HG02885 (cell line): Measurements from ENCODE around the gene SUCLG2.
"Not testable (repeated sequence)": the region's sequence is repeated elsewhere in the genome, so short reads cannot be mapped to it uniquely, and the experiment has no call there.

Source experiments
- ATAC-seq: cut with Tn5 transposase; IDR thresholded peaks from one replicate; pipeline ENCODE4 v1.9.1; 2021; ENCODE audit warnings: mild to moderate bottlenecking; ENCODE audit not compliant: unreplicated experiment, poor library complexity

The SUCLG2 gene

DNA sequence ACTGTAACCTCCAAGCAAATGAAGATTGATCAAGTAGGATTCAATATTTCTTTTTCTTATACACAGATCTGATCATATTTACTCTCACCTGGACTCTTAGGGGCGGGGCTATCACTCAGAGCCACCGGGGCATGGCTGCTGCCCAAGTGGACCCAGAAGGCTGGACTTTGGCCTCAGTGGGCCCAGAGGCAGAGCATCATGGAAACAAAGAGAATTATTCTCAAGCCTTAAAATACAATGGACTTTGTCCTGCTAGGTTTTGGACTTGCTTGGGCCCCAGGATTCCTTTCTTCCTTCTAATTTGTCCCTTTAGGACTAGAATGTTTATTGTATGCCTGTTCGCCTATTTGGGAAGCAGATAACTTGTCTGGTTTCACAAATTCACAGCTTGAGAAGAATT is 85.1 kb downstream of the SUCLG2 start:
- ATAC-seq: no peak

DNA sequence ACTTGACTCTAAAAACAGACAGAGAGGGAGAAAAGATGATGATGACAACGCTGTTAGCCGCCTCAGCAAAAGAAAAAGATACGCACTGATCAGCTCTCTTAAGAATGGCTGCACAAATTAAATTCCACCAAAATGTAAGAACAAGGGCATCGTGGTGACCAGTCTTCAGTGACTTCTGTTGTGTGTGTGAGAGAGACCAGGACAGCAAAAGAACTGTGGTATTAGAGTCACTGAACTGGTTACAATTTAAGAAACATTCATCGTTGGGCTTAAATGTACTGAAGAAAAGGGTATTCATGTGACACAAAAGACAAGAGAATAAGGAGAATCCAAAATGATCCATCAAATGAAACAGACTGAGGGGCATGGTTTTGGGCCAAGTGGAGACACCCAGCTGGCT is 86.5 kb downstream of the SUCLG2 start:
- ATAC-seq: no peak

DNA sequence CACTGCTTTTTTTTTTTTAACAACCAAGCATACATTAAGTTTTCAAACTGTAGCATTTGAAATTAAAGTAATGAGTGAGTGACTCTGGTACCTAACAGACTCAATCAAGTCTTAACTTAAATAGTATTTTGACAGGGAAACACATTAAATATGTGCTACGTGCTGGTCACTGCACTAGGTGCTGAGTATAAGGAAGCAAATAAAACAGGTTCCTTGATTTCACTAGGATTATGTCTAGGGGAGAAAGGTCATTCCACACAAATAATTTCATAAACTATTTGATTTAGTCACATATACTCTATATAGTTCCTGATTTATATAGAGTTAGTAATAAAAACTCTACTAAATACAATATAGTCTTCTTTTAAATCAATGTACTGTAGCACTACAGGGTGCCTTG is 89.4 kb downstream of the SUCLG2 start:
- no peak for ATAC-seq

DNA sequence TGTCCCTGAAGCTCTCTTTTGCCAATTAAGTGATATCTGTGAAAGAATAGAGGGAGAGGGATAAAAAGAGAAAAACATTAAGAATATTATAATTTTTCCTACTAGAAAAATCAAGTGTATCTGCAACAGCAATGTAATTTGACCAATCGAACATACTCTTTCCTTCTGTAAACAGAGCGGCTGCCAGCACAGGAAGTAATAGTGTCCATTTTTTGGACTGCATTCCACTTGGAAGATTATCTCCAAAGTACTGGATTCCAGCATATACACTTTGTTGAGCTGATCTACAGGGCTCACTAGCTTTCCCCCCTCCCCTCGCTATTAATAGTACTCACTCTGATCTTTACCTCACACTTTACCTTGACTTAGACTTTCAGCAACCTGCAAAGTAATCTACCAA is 90.4 kb downstream of the SUCLG2 start:
- no peak for ATAC-seq

DNA sequence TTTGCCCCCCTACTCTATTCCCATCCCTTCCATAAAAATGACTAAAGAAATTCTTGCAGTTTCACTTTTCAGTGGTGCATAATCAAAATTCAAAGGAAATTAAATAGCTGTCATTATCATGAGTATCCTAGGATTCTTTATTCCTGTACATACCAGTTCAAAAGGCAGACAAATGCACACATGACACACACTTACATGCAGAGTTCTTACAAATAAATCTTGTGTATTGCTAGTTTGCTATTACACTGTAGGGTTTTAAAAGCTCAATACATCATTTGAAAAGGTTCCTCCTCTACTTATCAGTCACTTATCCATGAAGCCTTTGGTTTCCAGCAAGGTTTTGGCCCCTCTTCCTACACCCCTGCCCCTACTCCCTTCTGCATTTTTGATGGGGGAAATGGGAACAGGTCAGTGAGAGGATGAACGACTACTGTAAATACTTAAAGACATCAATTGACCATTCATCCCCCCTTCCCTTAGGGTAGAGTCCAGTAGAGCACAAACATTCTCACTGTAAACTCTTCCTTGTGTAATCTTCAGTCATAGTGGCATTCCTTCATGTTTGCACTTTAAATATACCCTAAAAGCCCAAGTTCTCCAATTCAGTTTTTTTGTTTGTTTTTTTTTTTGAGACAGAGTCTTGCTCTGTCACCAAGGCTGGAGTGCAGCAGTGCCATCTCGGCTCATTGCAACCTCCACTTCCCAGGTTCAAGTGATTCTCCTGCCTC is 92.6 kb downstream of the SUCLG2 start:
- no peak for ATAC-seq

DNA sequence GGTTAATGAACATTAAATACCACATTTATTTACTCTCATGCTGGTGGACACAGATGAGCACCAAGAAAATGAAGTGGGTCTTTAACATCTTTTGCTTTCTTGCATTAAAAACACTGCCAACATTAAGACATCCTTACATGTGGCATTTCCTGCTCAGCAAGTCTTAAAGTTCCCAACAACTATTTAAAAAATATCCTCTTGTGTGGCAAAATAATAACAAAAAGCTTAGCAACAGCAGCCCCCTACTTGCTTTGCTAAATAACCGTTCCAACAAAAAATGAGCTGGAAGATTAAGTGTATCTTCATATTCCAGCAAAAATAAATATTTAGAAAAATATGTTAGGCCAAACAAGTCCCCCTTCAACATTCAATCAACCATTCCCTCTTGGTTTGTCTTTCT is 93.1 kb downstream of the SUCLG2 start:
- ATAC-seq: no peak

DNA sequence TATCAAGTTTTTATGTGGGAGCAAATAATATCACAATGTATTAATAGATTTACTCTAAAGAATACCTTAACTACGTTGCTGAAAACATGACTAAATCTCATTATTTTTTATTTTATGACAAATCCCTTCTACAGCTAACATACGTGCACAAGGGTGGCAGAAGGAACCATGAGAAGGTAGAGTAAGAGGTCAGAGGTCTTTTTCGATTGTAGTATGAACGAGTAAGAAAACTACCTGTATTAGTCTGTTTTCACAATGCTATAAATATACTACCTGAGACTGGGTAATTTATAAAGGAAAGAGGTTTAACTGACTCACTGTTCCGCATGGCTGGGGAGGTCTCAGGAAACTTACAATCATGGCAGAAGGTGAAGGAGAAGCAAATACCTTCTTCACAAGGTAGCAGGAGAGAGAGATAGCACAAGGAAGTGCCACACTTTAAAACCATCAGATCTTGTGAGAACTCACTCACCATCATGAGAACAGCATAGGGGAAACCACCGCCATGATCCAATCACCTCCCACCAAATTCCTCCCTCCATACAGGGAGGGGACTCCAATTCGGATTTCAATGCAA is 95.3 kb downstream of the SUCLG2 start:
- ATAC-seq: no peak

DNA sequence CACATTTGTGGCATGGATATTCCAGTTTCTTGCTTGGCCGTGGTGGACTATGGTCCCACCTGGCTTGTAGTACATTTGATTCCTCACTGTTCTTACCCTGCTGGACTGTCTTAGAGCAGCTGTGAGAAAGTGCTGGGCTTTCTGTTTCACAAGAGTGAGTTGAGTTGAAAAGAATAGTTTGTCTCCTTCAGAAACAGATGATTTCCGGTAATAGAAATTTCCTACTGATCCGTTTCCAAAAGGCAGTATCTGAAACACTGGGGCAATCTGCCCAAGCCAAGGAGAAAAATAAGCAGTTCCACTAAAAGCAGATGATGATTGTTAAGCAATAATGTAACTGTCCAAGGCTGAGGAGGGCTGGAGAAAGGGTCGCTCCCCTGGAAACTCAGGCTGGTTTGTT is 96.0 kb downstream of the SUCLG2 start:
- no peak for ATAC-seq

DNA sequence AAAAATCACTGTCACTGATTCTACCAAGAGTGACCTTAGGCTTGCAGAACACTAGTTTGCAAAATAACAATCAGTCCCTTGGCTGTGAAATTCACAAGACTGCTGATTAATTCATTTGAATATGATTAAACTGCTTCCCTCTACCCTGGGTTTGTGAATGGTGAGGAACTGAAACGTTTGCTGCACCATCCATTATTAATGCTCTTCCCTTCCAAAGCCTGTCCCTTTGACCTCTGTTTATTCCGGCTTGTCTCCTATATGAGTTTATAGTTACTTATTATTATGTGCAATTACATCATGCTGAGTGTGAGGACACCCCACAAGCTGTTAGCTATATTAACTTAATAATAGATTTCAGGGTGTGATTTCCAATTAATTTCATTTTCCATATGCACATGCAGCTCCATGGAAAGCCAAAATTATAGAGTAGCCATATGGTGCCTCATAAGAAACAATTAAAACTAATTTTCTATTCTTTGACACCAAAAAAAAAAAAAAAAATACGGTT is 96.5 kb downstream of the SUCLG2 start:
- no peak for ATAC-seq

DNA sequence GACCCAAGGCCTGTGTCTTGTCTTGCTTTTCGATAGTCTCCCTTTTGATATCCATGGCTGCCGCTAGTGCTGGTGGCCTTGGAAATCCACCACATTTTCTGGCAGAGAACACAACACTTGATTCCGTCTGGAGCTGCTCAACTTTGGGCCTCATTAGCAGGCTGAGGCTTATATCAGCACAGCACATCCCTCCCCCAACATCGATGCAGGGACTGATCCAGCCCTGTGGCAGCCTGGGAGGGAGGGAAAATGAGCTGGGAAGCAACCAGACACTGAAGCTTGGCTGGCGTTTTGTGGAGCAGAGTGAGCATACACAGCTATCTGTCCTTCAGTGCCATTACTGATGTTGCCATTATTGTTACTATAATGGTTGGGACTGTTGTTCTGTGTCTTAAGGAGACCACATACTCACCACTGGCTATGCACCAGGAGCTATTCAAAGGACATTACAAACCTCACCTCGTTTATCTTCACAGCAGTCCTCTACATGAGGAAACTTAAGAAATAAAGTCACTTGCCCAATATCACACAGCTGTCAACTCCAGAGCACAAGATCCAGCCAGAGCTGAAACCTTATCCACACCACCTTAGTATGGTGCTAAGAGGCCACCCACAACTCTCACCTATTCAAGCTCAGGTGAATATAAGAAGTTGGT is 102.9 kb downstream of the SUCLG2 start:
- ATAC-seq: no peak

DNA sequence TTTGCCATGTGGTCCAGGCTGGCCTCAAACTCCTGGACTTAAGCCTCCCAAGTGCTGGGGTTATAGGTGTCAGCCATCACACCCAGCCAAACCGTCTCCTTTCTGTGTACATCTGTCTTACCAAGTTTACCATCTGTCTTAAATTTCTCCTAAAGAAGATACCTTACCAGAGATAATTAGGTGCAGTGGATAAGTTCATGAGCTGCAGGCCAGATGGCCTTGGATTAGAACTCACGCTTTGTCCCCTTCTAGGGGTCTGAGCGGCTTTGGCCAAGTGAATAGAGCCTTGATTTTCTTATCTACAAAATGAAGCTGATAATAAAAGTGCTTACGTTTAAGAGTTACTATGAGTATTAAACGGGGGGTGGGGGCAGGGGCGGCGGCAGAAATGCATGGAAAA is 103.9 kb downstream of the SUCLG2 start:
- ATAC-seq: no peak

DNA sequence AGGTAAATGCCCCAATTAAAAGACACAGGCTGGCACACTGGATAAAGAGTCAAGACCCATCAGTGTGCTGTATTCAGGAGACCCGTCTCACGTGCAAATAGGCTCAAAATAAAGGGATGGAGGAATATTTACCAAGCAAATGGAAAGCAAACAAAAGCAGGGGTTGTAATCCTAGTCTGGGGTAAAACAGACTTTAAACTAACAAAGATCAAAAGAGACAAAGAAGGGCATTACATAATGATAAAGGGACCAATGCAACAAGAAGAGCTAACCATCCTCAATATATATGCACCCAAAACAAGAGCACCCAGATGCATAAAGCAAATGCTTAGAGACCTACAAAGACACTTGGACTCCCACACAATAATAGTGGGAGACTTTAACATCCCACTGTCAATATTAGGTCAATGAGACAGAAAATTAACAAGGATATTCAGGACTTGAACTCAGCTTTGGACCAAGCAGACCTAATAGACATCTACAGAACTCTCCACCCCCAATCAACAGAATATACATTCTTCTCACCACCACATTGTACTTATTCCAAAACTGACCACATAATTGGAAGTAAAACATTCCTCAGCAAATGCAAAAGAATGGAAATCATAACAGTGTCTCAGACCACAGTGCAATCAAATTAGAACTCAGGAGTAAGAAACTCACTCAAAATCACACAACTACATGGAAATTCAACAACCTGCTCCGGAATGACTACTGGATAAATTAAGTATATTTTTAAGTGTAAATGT is 111.7 kb downstream of the SUCLG2 start:
- ATAC-seq: not testable (repeated sequence)

DNA sequence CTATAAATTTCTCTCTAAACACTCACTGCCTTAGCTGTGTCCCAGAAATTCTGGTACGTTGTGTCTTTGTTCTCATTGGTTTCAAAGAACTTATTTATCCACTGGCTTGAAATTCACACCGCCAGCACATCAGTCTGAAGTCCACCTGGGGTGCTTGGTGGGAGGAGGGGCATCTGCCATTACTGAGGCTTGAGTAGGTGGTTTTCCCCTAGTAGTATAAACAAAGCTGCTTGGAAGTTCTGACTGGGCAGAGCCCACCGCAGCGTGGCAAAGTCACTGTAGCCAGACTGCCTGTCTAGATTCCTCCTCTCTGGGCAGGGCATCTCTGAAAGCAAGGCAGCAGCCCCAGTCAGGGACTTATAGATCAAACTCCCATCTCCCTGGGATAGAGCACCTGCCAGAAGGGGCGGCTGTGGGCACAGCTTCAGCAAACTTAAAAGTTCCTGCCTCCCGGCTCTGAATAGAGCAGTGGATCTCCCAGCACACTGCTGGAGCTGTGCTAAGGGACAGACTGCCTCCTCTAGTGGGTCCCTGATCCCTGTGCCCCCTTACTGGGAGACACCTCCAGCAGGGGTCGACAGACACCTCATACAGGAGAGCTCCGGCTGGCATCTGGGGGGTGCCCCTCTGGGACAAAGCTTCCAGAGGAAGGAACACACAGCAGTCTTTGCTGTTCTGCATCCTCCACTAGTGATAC is 114.1 kb downstream of the SUCLG2 start:
- ATAC-seq: no peak

DNA sequence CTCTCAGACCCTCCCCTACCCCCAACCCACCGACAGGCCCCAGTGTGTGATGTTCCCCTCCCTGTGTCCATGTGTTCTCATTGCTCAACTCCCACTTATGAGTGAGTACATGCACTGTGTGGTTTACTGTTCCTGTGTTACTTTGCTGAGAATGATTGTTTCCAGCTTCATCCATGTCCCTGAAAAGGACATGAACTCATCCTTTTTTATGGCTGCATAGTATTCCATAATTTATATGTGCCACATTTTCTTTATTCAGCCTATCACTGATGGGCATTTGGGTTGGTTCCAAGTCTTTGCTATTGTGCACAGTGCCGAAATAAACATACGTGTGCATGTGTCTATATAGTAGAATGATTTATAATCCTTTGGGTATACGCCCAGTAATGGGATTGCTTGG is 117.2 kb downstream of the SUCLG2 start:
- ATAC-seq: not testable (repeated sequence)

DNA sequence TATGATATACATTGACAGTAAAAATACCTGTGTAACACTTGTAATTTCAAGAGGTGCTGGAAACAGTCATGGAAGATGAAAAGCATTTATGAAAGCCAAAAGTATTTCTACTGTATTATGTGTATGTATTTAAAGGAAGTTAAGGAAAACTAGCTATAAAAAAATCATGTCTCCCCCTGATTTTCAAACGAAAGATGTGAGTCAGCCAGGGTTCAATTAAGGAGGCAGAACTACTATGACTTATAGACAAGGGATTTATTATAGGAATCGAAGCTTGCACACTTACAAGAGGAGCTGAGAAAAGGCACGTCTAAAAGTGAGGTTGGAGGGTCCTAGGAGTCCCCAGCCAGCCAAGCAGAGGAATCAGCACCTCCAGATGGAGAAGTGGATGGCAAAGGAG is 119.4 kb downstream of the SUCLG2 start:
- ATAC-seq: no peak

DNA sequence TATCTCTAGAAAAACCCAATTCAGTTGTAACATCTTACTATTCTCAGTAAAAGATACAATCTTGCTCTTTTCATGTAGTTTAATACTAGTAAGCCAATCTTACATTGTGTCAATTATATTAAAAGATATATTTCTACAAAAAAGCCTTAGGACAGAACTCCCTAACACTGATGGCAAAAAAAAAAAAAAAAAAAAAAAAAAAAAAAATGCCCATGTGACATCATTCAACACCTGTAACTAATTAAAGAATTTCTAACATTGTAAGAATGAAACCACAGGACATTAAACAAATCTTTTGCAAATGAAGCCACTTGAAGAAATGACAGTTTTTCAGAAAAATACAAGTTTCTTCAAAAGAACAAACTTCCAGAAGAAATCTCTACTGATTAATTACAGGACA is 119.8 kb downstream of the SUCLG2 start:
- no peak for ATAC-seq

DNA sequence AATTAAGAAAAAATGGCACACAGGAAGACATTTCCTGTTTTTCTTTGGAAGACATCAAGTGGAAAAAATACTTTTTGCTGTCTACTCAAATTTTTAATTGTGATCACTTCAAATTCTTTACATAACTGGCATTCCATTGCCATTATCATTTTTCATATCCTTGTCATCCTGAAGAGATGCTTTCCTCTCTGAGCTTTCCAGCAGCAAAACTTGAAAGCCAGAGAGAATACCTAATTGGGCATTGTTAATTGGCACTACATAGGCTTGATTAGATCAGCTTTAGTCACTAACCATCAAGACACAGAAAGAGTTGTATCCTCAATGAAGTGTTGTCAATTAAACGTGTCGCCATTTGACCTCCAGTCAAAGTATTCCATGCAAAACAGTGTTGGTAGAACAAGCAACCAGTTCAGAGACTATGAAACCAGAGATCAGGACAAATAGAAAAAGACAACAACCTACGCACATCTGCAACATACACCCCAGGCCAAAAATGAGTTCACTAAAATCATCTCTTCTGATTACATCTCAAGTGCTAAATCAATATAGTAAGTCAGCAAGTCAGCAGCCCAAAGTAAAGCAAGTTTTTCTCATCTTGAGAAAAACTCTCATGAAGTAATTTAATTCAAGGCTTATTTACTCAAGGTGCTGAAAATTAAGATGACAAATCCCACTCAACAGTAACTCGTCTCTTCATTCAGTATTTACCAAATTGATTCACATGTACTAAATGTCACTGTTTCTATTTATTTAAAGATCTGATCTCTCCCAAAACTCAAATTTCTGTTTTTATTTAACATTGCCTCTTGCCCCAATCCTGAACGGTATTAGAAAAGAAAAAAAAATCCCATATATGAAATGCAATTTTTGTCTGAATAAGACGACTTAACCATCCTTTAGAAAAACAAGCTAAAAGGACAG is 123.0 kb downstream of the SUCLG2 start:
- ATAC-seq: no peak

DNA sequence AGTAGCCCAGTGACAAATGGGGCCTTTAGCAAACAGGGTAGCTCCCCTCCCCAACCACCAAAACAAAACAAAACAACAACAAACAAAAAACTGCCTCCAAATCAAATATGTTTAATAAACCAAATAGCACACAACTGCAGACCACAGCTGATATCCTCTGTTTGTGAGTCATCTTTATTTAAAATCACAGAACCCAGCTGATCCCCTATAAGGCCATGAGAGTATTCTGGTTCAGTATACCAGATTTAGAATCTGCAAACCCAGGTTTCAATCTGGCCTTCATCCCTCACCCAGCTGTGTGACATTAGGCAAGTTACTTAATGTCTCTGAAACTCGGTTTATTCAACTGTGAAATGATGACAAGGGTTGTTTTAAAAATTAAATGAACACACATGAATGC is 124.5 kb downstream of the SUCLG2 start:
- ATAC-seq: no peak

DNA sequence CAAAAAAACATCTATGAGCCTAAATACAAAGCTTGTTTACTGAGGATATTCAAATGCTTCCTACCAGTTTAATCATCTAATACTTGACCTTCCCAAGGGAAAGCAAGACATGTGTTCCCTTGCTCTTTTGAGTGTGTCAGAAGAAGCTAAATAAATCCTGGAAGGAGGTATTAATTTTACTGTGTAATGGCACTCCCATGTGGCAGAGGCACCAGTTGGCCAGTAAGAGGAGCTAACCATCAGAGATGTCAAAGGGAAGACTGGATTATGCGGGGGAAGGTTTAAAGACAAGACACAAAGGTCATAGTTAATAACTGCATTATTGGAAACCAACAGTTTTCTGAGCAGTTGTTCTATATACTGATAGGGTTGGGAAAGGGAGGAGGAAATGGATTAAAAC is 125.1 kb downstream of the SUCLG2 start:
- no peak for ATAC-seq
